Hippocampal formation (tissue), 2 donors: ENCODE data around the gene KRCC1.
A peak's percentile ranks its signal among the peaks of the same experiment; 100 is the strongest.

ENCODE experiments used
- DNase-seq, 2 donors: peaks; one replicate each; lab custom pipeline; 2025; lab: John Stamatoyannopoulos, UW

The KRCC1 gene

GRCh38 chr2:88055371-88056128 is at the start of gene KRCC1:
Gene KRCC1, minus strand, starts transcription at chr2:88055783. Its CDS starts 27,220 bp downstream, at chr2:88028563.
- peak; percentile 93 to 94 for DNase-seq

GRCh38 chr2:88100489-88100858 is 44.9 kb upstream of the KRCC1 start:
- no peak for DNase-seq

GRCh38 chr2:88099798-88100488 is 44.4 kb upstream of the KRCC1 start:
- no peak for DNase-seq

GRCh38 chr2:88098558-88098900 is 42.9 kb upstream of the KRCC1 start:
- DNase-seq: no peak

GRCh38 chr2:88097891-88098557 is 42.4 kb upstream of the KRCC1 start:
- DNase-seq: no peak

- DNase-seq: no peak
These were observed 41.6 kb upstream of the KRCC1 start for GRCh38 chr2:88097192-88097591.

- no peak for DNase-seq
These were observed 41.1 kb upstream of the KRCC1 start for GRCh38 chr2:88096708-88097107.

- no peak for DNase-seq
These were observed 39.4 kb upstream of the KRCC1 start for GRCh38 chr2:88095022-88095421.

GRCh38 chr2:88092773-88093172 is 37.2 kb upstream of the KRCC1 start:
- no peak for DNase-seq

GRCh38 chr2:88091943-88092342 is 36.4 kb upstream of the KRCC1 start:
- DNase-seq: no peak

GRCh38 chr2:88090446-88091283 is 35.1 kb upstream of the KRCC1 start:
- DNase-seq: no peak

- DNase-seq: no peak
These were observed 33.4 kb upstream of the KRCC1 start for GRCh38 chr2:88088999-88089398.

GRCh38 chr2:88087763-88088162 is 32.2 kb upstream of the KRCC1 start:
- no peak for DNase-seq

GRCh38 chr2:88087073-88087472 is 31.5 kb upstream of the KRCC1 start:
- DNase-seq: no peak

GRCh38 chr2:88086401-88086800 is 30.8 kb upstream of the KRCC1 start:
- DNase-seq: no peak

GRCh38 chr2:88085602-88086001 is 30.0 kb upstream of the KRCC1 start:
- no peak for DNase-seq

- no peak for DNase-seq
These were observed 29.5 kb upstream of the KRCC1 start for GRCh38 chr2:88085099-88085498.

GRCh38 chr2:88082781-88083180 is 27.2 kb upstream of the KRCC1 start:
- DNase-seq: peak; percentile 27 to 96

- DNase-seq: no peak
These were observed 26.5 kb upstream of the KRCC1 start for GRCh38 chr2:88081924-88082608.

- no peak for DNase-seq
These were observed 25.0 kb upstream of the KRCC1 start for GRCh38 chr2:88080545-88080944.

GRCh38 chr2:88078643-88079172 is 23.1 kb upstream of the KRCC1 start:
- DNase-seq: no peak
